ENCODE results near the gene IFI6.
"Not testable (repeated sequence)": the region's sequence is repeated elsewhere in the genome, so short reads cannot be mapped to it uniquely, and the experiment has no call there.

DNA sequence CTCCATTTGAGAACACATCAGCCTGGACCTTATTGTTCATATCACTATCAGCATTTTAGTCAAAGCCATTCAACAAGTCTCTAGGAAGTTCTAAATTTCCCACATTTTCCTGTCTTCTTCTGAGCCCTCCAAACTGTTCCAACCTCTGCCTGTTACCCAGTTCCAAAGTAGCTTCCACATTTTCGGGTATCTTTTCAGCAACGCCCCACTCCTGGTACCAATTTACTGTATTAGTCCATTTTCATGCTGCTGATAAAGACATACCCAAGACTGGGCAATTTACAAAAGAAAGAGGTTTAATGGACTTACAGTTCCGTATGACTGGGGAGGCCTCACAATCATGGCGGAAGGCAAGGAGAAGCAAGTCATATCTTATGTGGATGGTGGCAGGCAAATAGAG is 9.6 kb upstream of the IFI6 start:
- TF ChIP-seq POLR2AphosphoS5 (IDR thresholded peaks at IDR 0.05; ENCODE audit: low read depth, low read length); POLR2A (IDR thresholded peaks at IDR 0.05; ENCODE audit: low read depth, low read length); TAF1 (IDR thresholded peaks at IDR 0.05; ENCODE audit: low read depth, low read length); PAX5 (IDR thresholded peaks at IDR 0.05; ENCODE audit: insufficient read depth, low read length, severe bottlenecking): not testable (repeated sequence)
